ENCODE results near the gene CBLL1. TPM values are rescaled to one million over a fixed set of nuclear protein-coding genes. Genes with fewer than 3 reads are reported as not detected.

CBLL1 gene
- total and polyA plus RNA-seq, 2 of the 4 experiments (the other 2 are of a cell fraction), result 15.6 to 19.0 TPM

DNA sequence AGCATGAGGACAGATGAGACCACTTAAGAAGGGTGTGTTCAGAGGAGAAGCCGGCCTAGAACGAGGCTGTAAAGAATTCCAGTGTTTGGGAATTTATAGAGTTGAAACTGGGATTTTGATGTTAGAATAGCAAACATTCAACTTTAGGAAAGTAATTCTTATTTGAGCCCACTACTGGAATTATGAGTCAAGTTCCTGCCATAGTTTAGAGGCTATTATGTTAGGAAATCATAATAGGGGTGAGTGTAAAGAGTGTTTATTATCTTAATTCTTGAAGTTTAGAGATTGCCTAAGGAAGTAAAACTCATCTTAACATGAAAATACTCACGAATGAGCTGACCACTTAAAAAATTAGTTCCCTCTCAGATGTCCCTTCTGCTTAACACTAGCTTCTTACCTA is 2.1 kb downstream of the CBLL1 start:
- no peak for ATAC-seq (ENCODE audit: low read depth)
- in situ Hi-C loops (cut with MboI; ENCODE audit: low sequenced_read_pairs), result loop anchor here (10.0 to 25.0 kb wide), 2 partner anchors 129 to 391 kb away; partner anchors contain the start of gene LAMB4
- Histone ChIP-seq H3K14ac (replicated peaks; ENCODE audit: low read depth, low read length) (no peak overlapping the region), H4K91ac (ENCODE audit: insufficient read depth, low read depth, low read length) (no peak overlapping the region), H3K56ac (ENCODE audit: extremely low read depth, insufficient read depth, low read length) (no peak overlapping the region), H3K23ac (ENCODE audit: low read depth, low read length) (no peak overlapping the region; the same call in 1 of the 2 replicates), H3K9me3 (ENCODE audit: control insufficient read depth, insufficient read depth, low read length) (no peaks in the 10 kb centered on the region), H3K27me3 (ENCODE audit: control insufficient read depth, insufficient read depth, low read length) (no peaks in the 10 kb centered on the region), H2BK15ac (ENCODE audit: low read depth, low read length) (no peak overlapping the region), H3K4me1 (ENCODE audit: control insufficient read depth, insufficient read depth, low read length) (peaks cover 8% of the 10 kb centered on the region), H4K20me1 (ENCODE audit: insufficient read depth, low read length) (peaks cover 33% of the 10 kb centered on the region), H2AK9ac (replicated peaks; ENCODE audit: low read depth, low read length, poor library complexity) (no peak overlapping the region), H2BK20ac (ENCODE audit: low read depth, low read length) (no peak overlapping the region), H4K8ac (ENCODE audit: low read depth in 2 of 2, low read length in 2 of 2) (0 out of 4 replicates have a peak overlapping the region, but pooled peaks of 1 of the 2 experiments have one; percentile 16), H3K4ac (ENCODE audit: low read depth, low read length) (no peak overlapping the region), H3K9ac (ENCODE audit: low read depth, low read length) (no peak overlapping the region), H3K27ac (ENCODE audit: insufficient read depth, low read length) (no peak overlapping the region), H3K79me1 (ENCODE audit: low read depth in 1 of 2, low read length in 2 of 2) (peaks cover 15 to 31% of the 10 kb centered on the region in 2 experiments), H3K9me1 (ENCODE audit: insufficient read depth, low read length) (peaks cover 10% of the 10 kb centered on the region), H3K36me3 (ENCODE audit: control insufficient read depth, insufficient read depth, low read length) (peaks cover 6% of the 10 kb centered on the region), H3K18ac (ENCODE audit: low read depth, low read length) (no peak overlapping the region), H2BK120ac (ENCODE audit: low read depth, low read length) (no peak overlapping the region), H2AFZ (replicated peaks; ENCODE audit: low read length, poor library complexity) (no peak overlapping the region), H3K4me3 (ENCODE audit: insufficient read depth, low read depth, low read length) (no peak overlapping the region), H2BK5ac (ENCODE audit: low read depth, low read length, poor library complexity, severe bottlenecking) (peak overlapping the region; percentile 46), H4K5ac (ENCODE audit: low read depth, low read length) (peak overlapping the region; percentile 6; the same call in 1 of the 2 replicates), H3K4me2 (ENCODE audit: low read depth, low read length) (peak overlapping the region; percentile 89), H2AK5ac (ENCODE audit: low read depth, low read length) (no peak overlapping the region)
- dilution Hi-C loops (cut with HindIII; ENCODE audit: low sequenced_read_pairs, unreplicated experiment), result no loop called here
- TF ChIP-seq FOS (IDR thresholded peaks at IDR 0.05; ENCODE audit: low read depth, low read length) (0 out of 2 replicates have a peak, but pooled peaks have one; percentile 19), MXI1 (IDR thresholded peaks at IDR 0.05; ENCODE audit: borderline replicate concordance, low read depth, low read length) (no peak), CEBPB (IDR thresholded peaks at IDR 0.05; ENCODE audit: low read depth, low read length) (peak; percentile 75)
- BruUV-seq (replicated peaks), result no TSS peak
- ChIA-PET CTCF (no interaction called here), POLR2A (ENCODE audit: unreplicated experiment) (no interaction called here)
- intact Hi-C loops (cut with micrococcal nuclease), result no loop called here
- WGBS, 2 experiments (ENCODE audit: extremely low coverage in 2 of 2, insufficient read length in 1 of 2), result no CpG with 5 or more reads among the region's 3 CpGs
- peak; percentile 61 for DNase-seq

Measured in IMR-90 (cell line).